ENCODE measurements around the gene ST7. TPM values are rescaled to one million over a fixed set of nuclear protein-coding genes. Genes with fewer than 3 reads are reported as not detected.

The ST7 gene
- total RNA-seq, 1 experiment from 2014 or later = 12.9 TPM

GRCh38 chr7:117172283-117172682 is 219.0 kb downstream of the ST7 start:
- no peak overlapping the region for H3K4me3 Mint-ChIP-seq
- H2BK12ac ChIP-seq (ENCODE audit: insufficient read length, low read depth, low read length) = no peak overlapping the region
- no peak overlapping the region for H3K56ac ChIP-seq (ENCODE audit: insufficient read length, low read depth, low read length)
- H3K9ac ChIP-seq (ENCODE audit: extremely low read depth, insufficient read length, low read length) = no peak overlapping the region
- no CpG with 5 or more reads among the region's 2 CpGs for WGBS (ENCODE audit: extremely low coverage, insufficient read length, low lambda C conversion rate)
- H4K8ac ChIP-seq (replicated peaks; ENCODE audit: insufficient read length, low read depth, low read length) = no peak overlapping the region
- no peak overlapping the region for H2AK5ac ChIP-seq (ENCODE audit: insufficient read length, low read length)
- no peaks in the 10 kb centered on the region for H3K9me3 ChIP-seq (ENCODE audit: control insufficient read depth, low read depth, low read length)
- H3K27me3 Mint-ChIP-seq (ENCODE audit: low read depth) = no peaks in the 10 kb centered on the region
- H3K23ac ChIP-seq (ENCODE audit: insufficient read length, low read depth, low read length) = no peak overlapping the region
- no peaks in the 10 kb centered on the region; the same call in 1 of the 2 replicates for H3K4me1 ChIP-seq (ENCODE audit: insufficient read depth, low read length)
- H3K27ac ChIP-seq (ENCODE audit: insufficient read length, low read depth, low read length) = no peak overlapping the region
- H2BK5ac ChIP-seq (ENCODE audit: insufficient read length, low read length) = no peak overlapping the region
- TF ChIP-seq CTCF (conservative IDR thresholded peaks at IDR 0.05) = no peak
- H3K36me3 Mint-ChIP-seq (ENCODE audit: insufficient read depth in 1 of 3, low read depth in 3 of 3) = no peaks in the 10 kb centered on the region
- no peak overlapping the region for H3K4me2 ChIP-seq (ENCODE audit: insufficient read depth, insufficient read length, low read length)
- DNase-seq = no peak
- H4K20me1 ChIP-seq (ENCODE audit: control insufficient read depth, insufficient read depth, insufficient read length) = no peaks in the 10 kb centered on the region
- no peak overlapping the region for H3K27ac Mint-ChIP-seq
- no peak overlapping the region for H2BK15ac ChIP-seq (ENCODE audit: low read depth, low read length)
- no peak overlapping the region for H3K4ac ChIP-seq (ENCODE audit: low read depth, low read length)
- peaks cover 20% of the 10 kb centered on the region in 2 experiments for H3K4me1 Mint-ChIP-seq
- H2BK20ac ChIP-seq (ENCODE audit: low read depth, low read length, poor library complexity, severe bottlenecking) = no peak overlapping the region
- no peaks in the 10 kb centered on the region for H3K79me1 ChIP-seq (ENCODE audit: insufficient read depth, low read depth, low read length, poor library complexity, severe bottlenecking)
- H3K9me3 Mint-ChIP-seq = no peaks in the 10 kb centered on the region
- no peak overlapping the region for H3K18ac ChIP-seq (ENCODE audit: insufficient read length, low read depth, low read length)
- H3T11ph ChIP-seq (ENCODE audit: low read length) = no peak overlapping the region
- H3K23me2 ChIP-seq (ENCODE audit: insufficient read length, low read depth, low read length, poor library complexity, severe bottlenecking) = no peaks in the 10 kb centered on the region
- H2AFZ ChIP-seq (ENCODE audit: low read length) = no peak overlapping the region
- no peak overlapping the region for H4K5ac ChIP-seq (ENCODE audit: insufficient read length, low read depth, low read length)
- H3K79me2 ChIP-seq (ENCODE audit: insufficient read depth, low read length) = no peaks in the 10 kb centered on the region
- no peak overlapping the region for H3K14ac ChIP-seq (ENCODE audit: insufficient read depth, low read length)
- no peak overlapping the region for H4K91ac ChIP-seq (ENCODE audit: insufficient read length, low read depth, low read length)
- H3K27me3 ChIP-seq (ENCODE audit: insufficient read depth, low read length) = no peaks in the 10 kb centered on the region
- H2BK120ac ChIP-seq (ENCODE audit: low read depth, low read length, poor library complexity, severe bottlenecking) = no peak overlapping the region
